Fibroblast of lung (primary cell): ENCODE data around the gene ITPRIPL1. TPM values are rescaled to one million over a fixed set of nuclear protein-coding genes. Genes with fewer than 3 reads are reported as not detected.

Source experiments
- DNase-seq, 2 donors: peaks; one replicate each; pipeline versions ENCODE4 v3.0.0 to v3.0.0-alpha.2; 2010; ENCODE audit warnings: low read depth in 2 of 2
- H2AFZ ChIP-seq: 2 replicates; pipeline ENCODE4 v1.5.1; 2012; ENCODE audit warnings: low read length, control low read depth, inconsistent platforms
- H3K27ac ChIP-seq: 2 replicates; pipeline ENCODE4 v1.5.1; 2011; ENCODE audit warnings: low read length, control low read depth; ENCODE audit not compliant: insufficient read depth
- H3K27me3 ChIP-seq: 2 replicates; pipeline ENCODE4 v1.5.1; 2011; ENCODE audit warnings: mild to moderate bottlenecking, low read length; ENCODE audit not compliant: control insufficient read depth, insufficient read depth
- H3K36me3 ChIP-seq: 2 replicates; pipeline ENCODE4 v1.5.1; 2011; ENCODE audit warnings: low read length; ENCODE audit not compliant: control insufficient read depth, insufficient read depth
- H3K4me1 ChIP-seq: 2 replicates; pipeline ENCODE4 v1.5.1; 2011; ENCODE audit warnings: low read length; ENCODE audit not compliant: control insufficient read depth, insufficient read depth; ENCODE audit errors: extremely low read depth
- H3K4me2 ChIP-seq: 2 replicates; pipeline ENCODE4 v1.5.1; 2011; ENCODE audit warnings: low read length, control low read depth; ENCODE audit not compliant: insufficient read depth; ENCODE audit errors: extremely low read depth
- H3K4me3 ChIP-seq, 4 experiments: fragments of 200-600 bp in 1 of 4; sonication (generic) in 1 of 4; replicated peaks in 1 of 4; 2 replicates each; pipeline ENCODE4 v1.5.1; 2011 to 2016; ENCODE audit warnings: low read length in 4 of 4, low read depth in 3 of 4, mild to moderate bottlenecking in 3 of 4, control low read depth in 2 of 4, inconsistent platforms in 1 of 4, mixed read lengths in 1 of 4; ENCODE audit not compliant: insufficient read depth in 1 of 4; ENCODE audit errors: control extremely low read depth in 1 of 4
- H3K79me2 ChIP-seq: 2 replicates; pipeline ENCODE4 v1.5.1; 2012; ENCODE audit warnings: mild to moderate bottlenecking, low read length, inconsistent platforms; ENCODE audit not compliant: control insufficient read depth, insufficient read depth
- H3K9ac ChIP-seq: 2 replicates; pipeline ENCODE4 v1.5.1; 2011; ENCODE audit warnings: mild to moderate bottlenecking, low read length, control low read depth; ENCODE audit not compliant: insufficient read depth
- H3K9me3 ChIP-seq: 2 replicates; pipeline ENCODE4 v1.5.1; 2012; ENCODE audit warnings: low read depth, low read length; ENCODE audit not compliant: control insufficient read depth, insufficient read depth
- H4K20me1 ChIP-seq: 2 replicates; pipeline ENCODE4 v1.5.1; 2011; ENCODE audit warnings: low read length; ENCODE audit not compliant: control insufficient read depth, insufficient read depth; ENCODE audit errors: extremely low read depth
- EZH2 ChIP-seq: IDR thresholded peaks from 2 replicates; pipeline ENCODE4 v1.5.1; 2012; ENCODE audit warnings: low read length, control low read depth, mild to moderate bottlenecking; ENCODE audit errors: missing control alignments
- polyA plus RNA-seq, 2 donors: library from polyadenylated mRNA; depleted of rRNA in 1 of 2; stranded (reverse) in 1 of 2; unstranded in 1 of 2; fragments of >200 nt; gene quantifications; 2 replicates each; pipeline ENCODE4 v1.2.1, GENCODE V29; 2011 to 2012; ENCODE audit warnings: missing spikeins in 1 of 2
- total RNA-seq: library from RNA; depleted of rRNA; stranded (reverse); fragments of >200 nt; gene quantifications from 2 replicates; pipeline ENCODE4 v1.2.1, GENCODE V29; 2014
- TF ChIP-seq, protein P1 (sequence below), 2 donors: IDR thresholded peaks in 1 of 2; conservative IDR thresholded peaks in 1 of 2; 1 replicate in 1 of 2; 2 replicates in 1 of 2; pipeline ENCODE4 v1.5.1; 2011 to 2012; ENCODE audit warnings: low read length in 2 of 2, control low read depth in 1 of 2, inconsistent platforms in 1 of 2, low read depth in 1 of 2, mild to moderate bottlenecking in 1 of 2

ITPRIPL1 gene
- total and polyA plus RNA-seq, 2 donors (not counting 1 experiment from before 2014, with no cell fraction given): 2.0 to 4.1 TPM

DNA sequence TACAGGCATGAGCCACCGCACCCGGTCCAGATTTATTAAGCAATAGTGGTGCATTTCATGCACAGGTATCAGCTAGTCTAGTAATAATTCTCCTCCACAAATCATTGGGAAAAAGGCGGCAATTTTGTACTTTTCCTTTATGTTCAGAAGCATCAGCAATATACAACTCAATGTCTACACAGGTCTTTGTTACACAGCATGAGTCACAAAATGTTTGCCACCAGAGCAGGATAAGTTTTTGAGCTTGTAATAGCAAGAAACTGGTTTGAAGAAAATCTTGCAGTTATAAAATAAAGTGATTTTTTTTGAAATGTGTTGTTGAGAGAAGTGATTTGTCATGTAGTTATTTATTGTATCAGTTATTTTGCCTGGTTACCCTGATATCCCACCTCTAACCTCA, 4.8 kb upstream of the ITPRIPL1 start:
- Histone ChIP-seq H3K27me3 (no peaks in the 10 kb centered on the region), H3K9ac (no peak overlapping the region), H3K27ac (no peak overlapping the region), H3K4me2 (no peak overlapping the region), H3K9me3 (no peaks in the 10 kb centered on the region), H4K20me1 (no peaks in the 10 kb centered on the region), H3K79me2 (no peaks in the 10 kb centered on the region), H3K36me3 (no peaks in the 10 kb centered on the region), H2AFZ (no peak overlapping the region), H3K4me3 (no peak overlapping the region), H3K4me1 (peaks cover 13% of the 10 kb centered on the region)
- no peak for DNase-seq
- TF ChIP-seq, protein P1, sequence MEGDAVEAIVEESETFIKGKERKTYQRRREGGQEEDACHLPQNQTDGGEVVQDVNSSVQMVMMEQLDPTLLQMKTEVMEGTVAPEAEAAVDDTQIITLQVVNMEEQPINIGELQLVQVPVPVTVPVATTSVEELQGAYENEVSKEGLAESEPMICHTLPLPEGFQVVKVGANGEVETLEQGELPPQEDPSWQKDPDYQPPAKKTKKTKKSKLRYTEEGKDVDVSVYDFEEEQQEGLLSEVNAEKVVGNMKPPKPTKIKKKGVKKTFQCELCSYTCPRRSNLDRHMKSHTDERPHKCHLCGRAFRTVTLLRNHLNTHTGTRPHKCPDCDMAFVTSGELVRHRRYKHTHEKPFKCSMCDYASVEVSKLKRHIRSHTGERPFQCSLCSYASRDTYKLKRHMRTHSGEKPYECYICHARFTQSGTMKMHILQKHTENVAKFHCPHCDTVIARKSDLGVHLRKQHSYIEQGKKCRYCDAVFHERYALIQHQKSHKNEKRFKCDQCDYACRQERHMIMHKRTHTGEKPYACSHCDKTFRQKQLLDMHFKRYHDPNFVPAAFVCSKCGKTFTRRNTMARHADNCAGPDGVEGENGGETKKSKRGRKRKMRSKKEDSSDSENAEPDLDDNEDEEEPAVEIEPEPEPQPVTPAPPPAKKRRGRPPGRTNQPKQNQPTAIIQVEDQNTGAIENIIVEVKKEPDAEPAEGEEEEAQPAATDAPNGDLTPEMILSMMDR (conservative IDR thresholded peaks at IDR 0.05 in 1 of 2, IDR thresholded peaks at IDR 0.05 in 1 of 2; ENCODE audit: low read depth in 1 of 2, low read length in 2 of 2): no peak
- no peak for TF ChIP-seq EZH2

DNA sequence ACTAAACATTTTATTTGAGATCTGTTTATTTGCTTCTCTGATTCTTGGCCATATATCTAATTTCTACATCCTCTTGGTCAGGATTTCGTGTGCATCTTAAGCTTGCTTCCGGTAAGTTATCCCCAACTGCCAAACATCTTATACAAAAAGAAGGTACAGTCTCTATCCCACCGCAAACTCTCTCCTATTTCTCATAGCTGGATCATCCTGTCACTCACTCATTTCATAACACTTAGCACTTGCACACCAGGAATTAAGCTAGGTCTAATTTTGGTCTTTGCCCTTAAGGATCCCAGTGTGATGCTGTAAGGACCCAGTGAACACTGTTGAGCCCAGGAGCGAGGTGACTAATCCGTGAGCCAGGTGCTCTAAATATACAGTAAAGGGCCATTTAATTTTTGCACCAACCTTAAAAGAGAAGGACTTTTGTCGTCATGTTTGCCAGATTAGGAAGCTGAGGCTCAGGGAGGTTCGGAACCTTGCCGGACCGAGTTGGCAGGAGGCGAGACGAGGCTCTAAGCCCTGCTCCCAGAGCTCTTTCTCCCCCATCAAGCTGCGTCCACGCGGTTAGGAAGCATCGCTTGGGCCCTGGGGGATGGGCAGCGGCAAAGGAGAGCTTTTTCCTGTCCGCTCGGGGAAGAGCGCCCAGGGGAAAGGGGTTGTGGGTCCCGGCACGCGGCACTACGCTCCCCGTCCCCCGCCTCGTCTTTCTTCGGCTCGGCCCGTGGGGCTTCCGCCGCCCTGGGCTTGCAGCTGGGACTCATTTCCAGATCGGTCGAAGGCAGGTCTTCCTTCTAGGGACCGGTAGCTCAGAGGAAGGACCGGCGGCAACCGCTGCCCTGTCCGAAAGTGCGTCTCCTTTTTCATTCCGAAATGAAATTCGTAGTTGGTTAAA, 4.1 kb upstream of the ITPRIPL1 start:
- H3K79me2 ChIP-seq: no peaks in the 10 kb centered on the region
- H3K27me3 ChIP-seq: no peaks in the 10 kb centered on the region
- no peak overlapping the region for H3K27ac ChIP-seq
- peak overlapping the region; percentile 65 to 78 (median 72) for H3K4me3 ChIP-seq
- peak overlapping the region; percentile 72 for H2AFZ ChIP-seq
- H3K9ac ChIP-seq: no peak overlapping the region
- no peak for DNase-seq
- TF ChIP-seq EZH2: no peak
- TF ChIP-seq, protein P1 (conservative IDR thresholded peaks at IDR 0.05 in 1 of 2, IDR thresholded peaks at IDR 0.05 in 1 of 2; ENCODE audit: low read depth in 1 of 2, low read length in 2 of 2): no peak
- no peaks in the 10 kb centered on the region for H3K9me3 ChIP-seq
- H4K20me1 ChIP-seq: no peaks in the 10 kb centered on the region
- H3K36me3 ChIP-seq: no peaks in the 10 kb centered on the region
- H3K4me1 ChIP-seq: peaks cover 7% of the 10 kb centered on the region
- H3K4me2 ChIP-seq: peak overlapping the region; percentile 87

DNA sequence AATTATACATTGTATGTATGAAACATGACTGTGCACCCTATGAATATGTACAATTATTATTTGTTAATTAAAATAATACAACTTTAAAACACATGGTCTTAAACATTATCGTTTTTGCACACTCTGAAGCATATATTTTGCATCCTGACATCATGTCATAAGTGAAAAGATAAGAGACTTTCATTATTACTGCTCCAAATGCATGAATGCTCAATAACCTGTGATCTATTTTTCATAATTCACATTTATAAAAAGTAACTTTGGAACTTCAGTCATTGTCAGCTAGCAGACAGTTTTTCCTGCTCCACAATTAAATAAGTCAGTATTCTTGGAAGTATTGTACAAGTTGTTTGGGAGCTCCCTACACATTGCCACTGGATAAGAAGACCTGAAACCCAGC, 1.3 kb upstream of the ITPRIPL1 start:
- Histone ChIP-seq H3K4me2 (no peak overlapping the region), H3K9ac (no peak overlapping the region), H2AFZ (no peak overlapping the region), H3K36me3 (no peaks in the 10 kb centered on the region), H4K20me1 (no peaks in the 10 kb centered on the region), H3K79me2 (no peaks in the 10 kb centered on the region), H3K27ac (no peak overlapping the region), H3K4me3 (no peak overlapping the region), H3K9me3 (no peaks in the 10 kb centered on the region), H3K4me1 (peaks cover 5% of the 10 kb centered on the region), H3K27me3 (no peaks in the 10 kb centered on the region)
- no peak for DNase-seq
- TF ChIP-seq, protein P1 (conservative IDR thresholded peaks at IDR 0.05 in 1 of 2, IDR thresholded peaks at IDR 0.05 in 1 of 2; ENCODE audit: low read depth in 1 of 2, low read length in 2 of 2): no peak
- no peak for TF ChIP-seq EZH2
